PC-3 (cell line): ENCODE measurements around the gene REG1A.

Source experiments
- EZH2 ChIP-seq: fragments of 300-600 bp; sonication (generic); IDR thresholded peaks from one replicate; pipeline ENCODE4 v1.6.1; 2017; ENCODE audit warnings: antibody characterized with exemption, mild to moderate bottlenecking, low read length; ENCODE audit not compliant: unreplicated experiment
- TF ChIP-seq, protein P1 (sequence below): fragments of 300-600 bp; sonication (generic); conservative IDR thresholded peaks from 2 replicates; pipeline ENCODE4 v1.5.1; 2017; ENCODE audit warnings: antibody characterized with exemption, low read depth, mild to moderate bottlenecking, low read length

DNA sequence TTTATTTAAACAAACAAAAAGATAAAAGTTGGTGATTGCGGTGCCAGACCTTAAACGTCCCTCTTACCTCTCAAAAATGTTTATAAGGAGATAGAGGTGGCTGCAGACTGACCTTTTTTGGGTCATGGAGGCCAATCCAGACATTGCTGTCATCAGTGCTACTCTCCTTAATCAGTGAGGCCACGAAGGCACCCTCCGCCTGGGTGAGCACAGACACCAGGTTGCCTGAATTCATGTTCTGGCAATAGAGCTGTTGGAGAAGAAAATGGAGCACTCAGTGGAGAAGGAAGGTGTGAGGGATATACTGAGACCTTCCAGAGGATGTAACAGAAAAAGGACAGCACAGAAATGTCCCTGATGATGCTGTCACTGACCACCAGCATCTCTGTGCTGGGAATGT is 34.0 kb upstream of the REG1A start:
- TF ChIP-seq, protein P1, sequence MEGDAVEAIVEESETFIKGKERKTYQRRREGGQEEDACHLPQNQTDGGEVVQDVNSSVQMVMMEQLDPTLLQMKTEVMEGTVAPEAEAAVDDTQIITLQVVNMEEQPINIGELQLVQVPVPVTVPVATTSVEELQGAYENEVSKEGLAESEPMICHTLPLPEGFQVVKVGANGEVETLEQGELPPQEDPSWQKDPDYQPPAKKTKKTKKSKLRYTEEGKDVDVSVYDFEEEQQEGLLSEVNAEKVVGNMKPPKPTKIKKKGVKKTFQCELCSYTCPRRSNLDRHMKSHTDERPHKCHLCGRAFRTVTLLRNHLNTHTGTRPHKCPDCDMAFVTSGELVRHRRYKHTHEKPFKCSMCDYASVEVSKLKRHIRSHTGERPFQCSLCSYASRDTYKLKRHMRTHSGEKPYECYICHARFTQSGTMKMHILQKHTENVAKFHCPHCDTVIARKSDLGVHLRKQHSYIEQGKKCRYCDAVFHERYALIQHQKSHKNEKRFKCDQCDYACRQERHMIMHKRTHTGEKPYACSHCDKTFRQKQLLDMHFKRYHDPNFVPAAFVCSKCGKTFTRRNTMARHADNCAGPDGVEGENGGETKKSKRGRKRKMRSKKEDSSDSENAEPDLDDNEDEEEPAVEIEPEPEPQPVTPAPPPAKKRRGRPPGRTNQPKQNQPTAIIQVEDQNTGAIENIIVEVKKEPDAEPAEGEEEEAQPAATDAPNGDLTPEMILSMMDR = no peak
- TF ChIP-seq EZH2 = no peak
